Central memory CD4-positive, alpha-beta T cell (primary cell): ENCODE results near the gene IFI6.
"Not testable (repeated sequence)": the region's sequence is repeated elsewhere in the genome, so short reads cannot be mapped to it uniquely, and the experiment has no call there.

Experiments
- DNase-seq: peaks from one replicate; pipeline ENCODE4 v3.0.0; 2022

IFI6 gene

DNA sequence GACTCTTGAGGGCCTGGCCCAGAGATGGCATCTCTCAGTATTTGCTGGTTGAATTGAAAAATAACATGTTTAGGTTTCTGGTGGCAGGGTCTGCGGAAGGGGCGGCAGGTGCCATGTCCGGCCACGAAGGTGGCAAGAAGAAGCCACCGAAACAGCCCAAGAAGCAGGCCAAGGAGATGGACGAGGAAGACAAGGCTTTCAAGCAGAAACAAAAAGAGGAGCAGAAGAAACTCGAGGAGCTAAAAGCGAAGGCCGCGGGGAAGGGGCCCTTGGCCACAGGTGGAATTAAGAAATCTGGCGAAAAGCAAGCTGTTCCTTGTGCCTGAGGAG, 22.7 kb downstream of the IFI6 start:
- DNase-seq = no peak

DNA sequence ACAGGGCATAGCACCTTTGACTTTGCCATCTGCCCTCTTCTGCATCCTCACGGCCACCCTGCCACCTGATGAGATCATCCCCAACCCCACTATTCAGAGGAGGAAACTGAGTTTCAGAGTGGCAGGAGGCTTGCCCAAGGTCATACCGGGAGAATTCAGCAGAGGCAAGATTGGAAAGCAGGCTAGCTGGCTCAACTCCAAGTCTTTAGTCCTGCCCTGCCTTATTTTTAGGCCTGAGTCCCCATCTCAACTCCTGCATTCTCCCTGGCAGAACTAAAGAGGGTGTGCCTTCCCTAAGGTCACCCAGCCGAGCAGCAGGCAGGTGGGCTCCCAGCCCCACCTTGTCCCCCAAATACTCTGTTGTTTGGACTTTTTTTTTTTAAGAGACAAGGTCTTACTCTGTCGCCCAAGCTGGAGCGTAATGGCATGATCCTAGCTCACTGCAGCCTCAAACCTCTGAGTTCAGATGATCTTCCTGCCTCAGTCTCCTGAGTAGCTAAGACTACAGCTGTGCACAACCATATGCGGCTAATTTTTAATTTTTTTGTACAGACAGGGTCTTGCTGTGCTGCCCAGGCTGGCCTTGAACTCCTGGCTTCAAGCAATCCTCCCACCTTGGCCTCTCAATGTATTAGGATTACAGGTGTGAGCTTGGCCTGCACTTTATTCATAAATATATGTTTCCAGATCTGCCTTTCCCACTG, 23.2 kb downstream of the IFI6 start:
- DNase-seq = no peak

DNA sequence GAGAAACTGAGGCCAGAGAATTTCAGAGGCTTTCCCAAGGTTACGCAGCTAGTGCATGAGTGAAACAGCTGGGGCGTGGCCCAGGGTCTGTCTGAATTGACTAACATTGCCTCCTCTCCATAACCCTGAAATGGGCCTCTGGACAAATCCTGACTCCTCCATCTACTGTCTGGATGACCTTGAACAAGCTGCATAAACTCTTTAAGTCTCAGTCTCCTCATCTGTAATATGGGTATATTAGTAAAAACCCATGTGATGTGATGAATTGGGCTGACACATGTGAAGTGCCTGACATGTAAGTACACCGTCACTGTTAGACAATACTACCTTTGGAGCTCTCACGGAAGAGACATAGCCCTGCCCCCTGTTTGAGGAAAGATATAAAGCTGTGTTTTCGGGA, 24.7 kb downstream of the IFI6 start:
- DNase-seq = no peak

DNA sequence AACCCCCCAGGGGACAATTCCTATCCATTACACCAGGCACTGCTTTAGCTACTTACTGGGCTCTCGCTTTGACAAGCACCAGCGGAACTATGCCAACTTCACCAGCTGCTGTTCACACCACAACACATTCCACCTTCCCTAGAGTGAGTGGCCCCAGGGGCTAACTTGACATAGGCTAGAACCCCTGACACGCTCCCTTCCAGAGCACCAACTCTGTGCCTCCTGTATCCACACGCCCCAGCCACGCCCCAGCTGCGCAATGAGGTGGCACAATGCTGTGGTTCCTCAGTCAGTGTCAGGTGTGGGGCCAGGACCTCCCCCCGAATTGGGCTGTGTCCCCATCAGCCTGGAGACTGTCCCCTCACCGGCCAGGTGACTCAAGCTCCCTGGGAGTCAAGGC, 25.3 kb downstream of the IFI6 start:
- no peak for DNase-seq

DNA sequence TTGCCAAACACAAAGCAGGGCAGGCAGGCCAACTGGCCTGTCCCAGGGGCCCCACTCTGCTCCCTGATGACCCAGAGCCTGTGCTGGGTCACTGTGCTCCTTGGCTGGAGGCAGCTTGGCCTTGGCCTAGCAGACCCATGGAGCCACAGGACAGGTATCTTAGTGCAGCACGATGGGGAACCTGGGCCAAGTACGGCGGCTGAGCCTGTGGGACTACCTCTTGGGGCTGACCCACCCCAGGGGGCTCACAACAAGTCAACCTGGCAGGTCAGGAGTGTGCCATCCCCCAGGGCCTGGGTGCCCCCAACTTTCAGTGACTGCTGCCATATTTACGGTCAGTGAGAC, 26.9 kb downstream of the IFI6 start:
- DNase-seq = no peak

DNA sequence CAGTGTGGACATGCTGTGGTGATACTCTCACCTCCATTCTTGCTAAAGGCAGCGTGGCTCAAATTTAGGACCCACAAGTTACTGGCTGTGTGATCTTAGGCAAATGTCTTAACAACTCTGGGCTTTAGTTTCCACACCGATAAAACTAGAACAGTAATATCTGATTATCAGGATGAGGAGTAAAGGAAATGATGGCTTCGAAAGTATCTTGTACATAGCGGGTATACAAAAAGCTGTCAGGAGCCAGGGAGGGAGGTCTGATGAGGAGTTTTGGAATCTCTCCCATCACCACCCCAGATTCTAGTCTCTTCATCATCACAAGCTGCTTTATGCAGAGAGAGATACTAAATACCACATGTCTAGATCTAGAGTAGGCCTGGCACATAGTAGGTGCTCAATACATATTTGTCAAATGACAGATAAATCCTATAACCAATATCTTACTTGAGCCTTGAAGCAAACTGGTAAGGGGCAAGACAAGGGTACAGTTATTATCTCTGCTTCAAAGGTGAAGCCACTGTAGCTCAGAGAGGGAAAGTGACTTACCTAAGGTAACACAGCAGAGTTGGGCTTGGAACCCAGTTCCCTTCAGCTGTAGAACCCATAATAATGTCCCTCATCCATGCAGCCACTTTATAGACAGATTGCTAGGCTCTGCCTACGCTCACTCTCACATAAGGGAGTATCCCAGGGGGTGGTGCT, 27.5 kb downstream of the IFI6 start:
- DNase-seq = no peak

DNA sequence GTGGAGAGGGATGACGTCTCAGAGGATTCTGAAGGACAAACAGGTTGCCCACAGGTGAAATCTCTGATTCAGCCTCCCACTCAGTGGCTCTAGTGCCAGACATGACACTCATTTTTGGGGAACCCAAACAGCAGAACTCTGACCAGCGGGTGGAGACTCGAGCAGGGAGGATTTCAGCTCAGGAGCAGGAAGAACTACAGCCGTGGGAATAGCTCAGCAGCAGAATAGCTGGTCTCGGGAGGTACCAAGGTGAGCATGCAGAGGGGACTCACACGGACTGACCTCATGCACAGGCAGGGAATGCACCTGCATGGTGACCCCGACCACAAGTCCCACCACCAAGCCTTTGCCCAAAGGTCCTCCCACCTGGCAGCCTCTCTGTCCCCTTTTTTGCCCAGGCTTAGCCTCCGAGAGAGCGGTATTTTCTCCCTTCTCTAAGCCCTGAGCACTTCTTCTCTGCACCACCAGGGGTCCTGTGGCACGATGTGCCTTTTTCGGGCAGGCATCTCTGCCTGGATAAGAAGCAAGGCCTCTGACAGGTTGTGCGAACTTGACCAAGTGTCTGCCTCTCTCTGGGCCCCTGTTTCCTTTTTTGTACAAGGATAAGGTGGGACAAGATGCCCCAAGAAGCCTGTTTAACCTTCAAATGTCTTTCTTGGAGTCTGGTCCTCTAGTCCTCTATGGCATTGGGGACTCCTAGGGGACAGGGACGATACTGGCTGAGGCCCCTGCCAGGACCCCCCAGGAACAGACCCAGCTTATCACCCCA, 28.2 kb downstream of the IFI6 start:
- peak; percentile 66 for DNase-seq

DNA sequence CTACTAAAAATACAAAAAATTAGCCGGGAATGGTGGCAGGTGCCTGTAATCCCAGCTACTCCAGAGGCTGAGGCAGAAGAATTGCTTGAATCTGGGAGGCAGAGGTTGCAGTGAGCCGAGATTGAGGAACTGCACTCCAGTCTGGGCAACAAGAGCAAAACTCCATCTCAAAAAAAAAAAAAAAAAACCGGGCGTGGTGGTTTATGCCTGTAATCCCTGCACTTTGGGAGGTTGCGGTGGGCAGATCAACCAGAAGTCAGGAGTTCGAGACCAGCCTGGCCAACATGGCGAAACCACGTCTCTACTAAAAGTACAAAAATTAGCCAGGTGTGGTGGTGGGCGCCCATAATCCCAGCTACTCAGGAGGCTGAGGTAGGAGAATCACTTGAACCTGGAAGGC, 31.5 kb downstream of the IFI6 start:
- DNase-seq = not testable (repeated sequence)

DNA sequence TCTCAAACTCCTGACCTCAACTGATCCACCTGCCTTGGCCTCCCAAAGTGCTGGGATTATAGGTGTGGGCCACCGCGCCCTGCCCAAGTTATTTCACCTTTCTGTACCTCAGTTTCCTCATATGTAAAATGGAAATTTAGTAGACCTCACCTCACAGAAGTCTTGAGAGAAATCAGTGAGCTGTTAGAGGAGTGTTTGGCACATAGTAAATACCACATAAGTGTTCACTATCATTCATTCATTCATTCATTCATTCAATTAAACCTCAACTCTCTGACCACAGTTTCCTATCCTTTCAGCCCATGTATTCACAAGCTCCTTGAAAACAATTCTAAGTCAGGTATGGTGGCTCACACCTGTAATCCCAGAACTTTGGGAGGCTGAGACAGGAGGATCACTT, 33.2 kb downstream of the IFI6 start:
- no peak for DNase-seq

DNA sequence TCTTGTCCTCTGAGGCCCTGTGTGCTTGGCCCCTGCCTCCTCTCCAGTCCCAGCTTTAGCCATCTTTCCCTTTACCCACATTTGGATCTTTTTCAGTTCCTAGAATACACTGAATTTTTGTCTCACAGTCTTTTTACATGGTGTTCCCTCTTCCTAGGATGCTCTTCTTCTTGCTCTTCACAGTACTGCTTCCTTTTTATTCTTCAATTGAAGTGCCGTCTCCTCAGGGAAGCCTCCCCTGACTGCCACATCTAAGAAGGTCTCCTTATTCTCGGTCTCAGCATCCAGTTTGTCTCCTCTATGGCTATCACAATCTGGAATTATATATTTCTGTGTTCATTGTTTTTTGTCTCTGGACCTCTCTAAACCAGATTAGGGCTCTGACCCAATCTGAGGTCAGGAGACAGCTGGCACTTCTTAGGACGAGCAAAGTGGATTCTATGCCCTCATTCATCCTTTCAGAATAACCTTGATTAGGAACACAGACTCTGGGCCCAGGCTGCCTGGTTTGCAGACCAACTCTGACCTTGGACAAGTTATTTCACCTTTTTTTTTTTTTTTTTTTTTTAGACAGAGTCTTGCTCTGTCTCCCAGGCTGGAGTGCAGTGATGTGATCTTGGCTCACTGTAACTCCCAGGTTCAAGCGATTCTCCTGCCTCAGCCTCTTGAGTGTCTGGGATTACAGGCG, 33.8 kb downstream of the IFI6 start:
- no peak for DNase-seq

DNA sequence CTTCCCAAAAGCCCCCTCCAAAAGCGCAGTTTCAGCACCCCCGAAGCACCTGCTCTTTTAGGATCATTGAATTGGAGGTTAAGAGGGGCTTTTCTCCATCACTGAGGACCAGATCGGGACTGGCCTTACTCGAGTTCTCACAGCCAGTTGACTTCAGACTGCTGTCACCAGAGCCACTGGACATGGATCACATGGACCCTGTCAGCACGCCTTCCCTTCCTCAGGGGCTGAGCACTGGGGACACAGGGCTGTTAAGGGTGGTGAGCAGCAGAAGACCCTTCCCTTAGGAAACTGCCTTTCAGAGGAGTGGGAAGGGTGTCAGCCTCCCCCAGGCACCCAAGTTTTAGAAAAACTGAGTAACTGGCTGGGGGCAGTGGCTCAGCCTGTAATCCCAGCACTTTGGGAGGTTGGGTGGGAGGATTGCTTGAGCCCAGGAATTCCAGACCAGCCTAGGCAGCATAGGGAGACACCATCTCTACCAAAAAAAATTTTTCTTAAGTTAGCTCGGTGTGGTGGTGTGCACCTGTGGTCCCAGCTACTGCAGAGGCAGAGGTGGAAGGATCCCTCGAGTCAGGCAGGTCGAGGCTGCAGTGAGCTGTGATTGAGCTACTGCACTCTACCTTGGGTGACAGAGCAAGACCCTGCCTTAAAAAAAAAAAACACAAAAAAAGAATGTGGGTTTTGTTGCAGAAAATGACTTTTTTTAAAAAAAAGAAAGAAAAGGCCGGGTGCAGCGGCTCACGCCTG, 36.4 kb downstream of the IFI6 start:
- no peak for DNase-seq

DNA sequence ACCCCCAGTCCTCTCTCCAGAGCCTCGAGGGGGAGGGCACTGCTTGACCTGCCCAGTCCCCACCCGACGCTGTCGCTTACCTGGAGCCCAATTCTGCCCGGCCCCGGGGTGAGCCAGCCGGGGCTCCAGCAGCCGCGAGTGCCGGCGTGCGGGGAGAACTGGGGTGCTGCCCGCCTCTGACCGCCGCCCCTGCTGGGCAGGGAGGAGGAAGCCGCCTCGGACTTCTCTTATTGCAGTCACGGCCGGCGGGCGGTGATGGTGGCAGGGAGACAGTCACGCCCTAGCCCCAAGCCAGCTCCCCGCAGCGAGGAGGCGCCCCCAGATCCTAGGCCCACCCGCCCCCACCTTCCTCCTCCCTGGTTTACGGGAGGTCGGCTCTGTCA, 37.0 kb downstream of the IFI6 start, which contains the start of gene FGR:
FGR (minus strand) TSS at position 201 of the 383 bp plus-strand sequence. CDS start 11,269 bp downstream, outside the sequence.
- no peak for DNase-seq

DNA sequence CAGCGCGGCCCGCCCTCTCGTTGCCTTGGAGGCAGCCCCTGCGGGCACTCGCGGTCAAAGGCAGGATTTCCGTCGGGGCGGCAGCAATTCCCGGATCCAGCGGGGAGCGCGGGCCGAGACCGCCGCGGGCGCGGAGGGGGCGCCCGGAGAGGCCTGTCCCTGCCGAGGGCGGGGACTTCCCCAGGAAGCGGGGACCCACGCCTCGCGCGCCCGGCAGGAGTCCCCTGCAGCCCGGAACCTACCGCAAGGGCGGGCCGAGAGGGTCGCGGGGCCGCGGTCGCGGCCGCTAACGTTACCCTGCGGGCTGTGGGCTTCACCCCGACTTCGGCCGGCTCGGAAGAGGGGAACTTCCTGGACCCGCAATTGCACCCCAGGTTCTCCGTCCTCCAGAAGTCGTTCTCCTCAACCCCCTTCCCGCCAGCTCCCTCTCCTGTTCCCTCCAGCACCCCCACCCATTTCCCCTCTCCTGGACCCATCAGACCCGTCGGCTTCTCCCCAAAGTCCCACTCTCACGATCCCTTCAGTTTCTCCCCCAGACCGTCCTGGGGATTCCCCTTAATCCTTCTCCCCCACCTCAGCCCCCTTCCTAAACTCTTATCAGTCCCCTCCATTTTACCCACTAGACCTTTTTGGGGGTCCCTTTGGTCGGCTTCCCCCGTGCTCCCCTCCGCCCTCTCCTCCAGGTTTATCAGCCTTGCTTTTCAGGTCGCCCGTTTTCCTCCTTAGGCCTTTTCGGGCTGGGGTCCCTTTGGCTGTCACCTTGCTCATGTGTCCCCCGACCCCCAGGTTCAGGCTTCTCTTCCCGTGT, 37.6 kb downstream of the IFI6 start:
- peak; percentile 52 for DNase-seq

DNA sequence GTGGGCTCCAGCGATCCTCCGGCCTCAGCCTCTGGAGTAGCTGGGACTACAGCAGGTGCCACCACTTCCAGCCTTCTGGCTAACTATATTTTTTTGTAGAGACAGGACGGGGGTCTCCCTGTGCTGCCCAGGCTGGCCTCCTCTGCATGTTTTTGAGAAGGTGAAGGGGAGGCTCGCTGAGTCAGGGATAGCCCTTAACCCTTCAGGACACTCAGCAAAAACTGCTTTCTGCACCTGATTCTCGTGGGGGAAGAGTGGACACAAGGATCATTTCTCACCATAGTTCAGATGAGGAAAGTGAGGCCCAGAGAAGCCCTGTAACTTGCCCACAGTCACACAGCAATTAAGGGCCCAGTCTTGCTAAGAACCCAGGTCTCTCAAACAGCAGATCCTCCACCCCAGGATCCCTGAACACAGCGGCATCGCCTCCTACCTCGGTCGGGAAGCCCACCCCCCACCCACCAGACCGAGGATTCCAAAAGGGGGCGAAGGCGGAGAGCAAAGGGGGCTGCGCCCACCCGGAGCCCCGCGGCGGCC, 38.3 kb downstream of the IFI6 start:
- DNase-seq = no peak

DNA sequence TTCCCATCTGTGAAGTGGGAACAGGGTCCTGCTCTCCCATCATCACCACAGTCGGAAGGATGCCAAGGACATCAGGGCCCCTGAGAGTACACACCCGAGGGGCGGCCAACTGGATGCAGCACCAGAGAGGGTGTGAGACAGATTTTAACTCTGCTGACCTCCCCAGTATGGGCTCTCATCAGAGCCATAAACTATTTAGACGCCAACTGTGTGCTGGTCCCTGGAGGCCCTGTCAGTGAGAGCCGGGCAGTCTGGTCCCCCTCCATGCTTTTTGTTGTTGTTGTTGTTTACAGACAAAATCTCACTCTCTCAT, 38.7 kb downstream of the IFI6 start:
- no peak for DNase-seq

DNA sequence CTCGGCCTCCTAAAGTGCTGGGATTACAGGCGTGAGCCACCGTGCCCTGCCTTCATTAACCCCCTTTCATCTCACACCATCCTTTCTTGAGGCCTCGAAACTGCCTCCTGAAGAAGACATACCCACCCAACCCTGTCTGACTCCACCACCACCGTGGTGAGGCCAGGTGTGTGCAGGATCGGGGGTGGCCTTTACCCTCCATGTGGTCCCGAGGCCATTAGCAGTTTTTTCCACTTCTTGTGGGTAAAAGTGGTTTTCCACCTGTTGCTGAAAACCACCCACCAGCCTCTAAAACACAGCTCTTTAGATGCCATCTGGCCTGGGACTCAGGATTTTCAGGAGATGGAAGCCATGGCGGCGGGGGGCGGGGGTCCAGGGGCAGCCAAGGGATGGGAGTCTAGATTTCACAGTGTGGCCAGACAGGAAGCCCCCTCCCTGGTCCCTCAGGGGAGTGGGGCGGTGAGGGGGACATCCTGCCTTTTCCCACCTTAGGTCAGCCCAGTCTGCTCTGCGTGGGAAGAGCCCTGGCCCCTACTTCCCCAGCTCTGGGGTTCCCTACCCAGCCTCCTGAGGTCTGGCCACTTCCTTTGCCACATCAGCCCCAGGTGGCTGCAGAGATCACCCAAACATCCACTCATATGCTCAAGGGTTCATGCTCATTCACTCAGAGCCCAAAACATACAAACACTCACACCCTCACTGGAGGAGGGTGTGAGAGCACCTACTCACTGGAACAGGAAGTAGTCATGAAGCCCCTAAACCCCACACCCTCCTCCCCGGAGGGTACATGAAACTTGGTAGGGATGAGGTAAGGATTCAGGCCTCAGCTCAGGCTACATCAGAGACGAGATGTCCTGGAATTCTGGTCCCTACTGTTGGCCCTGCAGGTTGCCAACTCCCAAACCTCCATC, 39.4 kb downstream of the IFI6 start:
- DNase-seq = peak; percentile 8

DNA sequence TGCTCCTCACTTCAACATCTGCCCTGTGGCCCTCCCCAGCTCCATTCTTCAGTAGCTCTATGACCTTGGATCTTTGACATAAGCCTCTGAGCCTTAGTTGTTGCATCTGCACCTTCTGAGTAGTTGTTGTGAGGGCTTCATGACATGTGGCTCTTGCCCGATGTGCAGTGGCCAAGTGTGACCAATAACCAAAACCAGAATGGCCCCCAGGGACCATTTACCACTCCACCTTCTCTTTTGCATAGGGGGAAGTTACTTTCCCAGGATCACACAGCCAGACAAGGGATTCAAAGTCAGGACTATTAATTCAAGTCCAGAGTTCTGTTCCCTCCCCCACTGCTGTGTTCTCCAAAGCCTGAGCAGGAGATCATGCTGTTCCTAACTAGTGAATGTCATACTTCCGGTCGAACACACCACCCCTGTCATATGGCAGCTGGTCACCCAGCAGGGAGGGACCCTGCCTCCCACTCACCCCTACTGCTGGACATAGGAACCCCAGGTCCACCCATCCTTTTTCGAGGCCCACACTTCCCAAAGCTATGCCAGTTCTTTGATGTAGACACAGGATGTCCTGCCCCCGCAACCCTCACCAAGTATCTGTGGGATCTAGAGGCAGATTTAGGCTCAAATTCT, 41.0 kb downstream of the IFI6 start:
- no peak for DNase-seq

DNA sequence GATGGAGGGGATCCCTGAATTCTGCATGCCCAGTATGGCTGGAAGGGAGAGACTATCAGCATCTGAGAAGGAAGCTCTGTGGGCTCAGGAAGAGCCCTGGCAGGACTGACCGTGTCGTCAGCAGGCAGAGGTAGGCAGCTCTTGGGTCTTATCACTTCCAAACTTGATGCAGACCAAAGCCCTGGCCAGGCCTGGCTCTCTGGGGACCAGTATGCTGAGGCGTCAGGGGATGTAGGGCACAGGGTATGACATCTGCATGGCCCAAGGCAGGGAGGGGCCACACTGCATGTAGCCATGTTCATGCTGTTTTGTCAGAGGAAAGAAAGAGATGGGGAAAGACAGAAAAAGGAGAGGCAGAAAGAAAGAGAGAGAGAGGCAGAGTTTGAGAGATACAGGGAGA, 43.3 kb downstream of the IFI6 start:
- no peak for DNase-seq

DNA sequence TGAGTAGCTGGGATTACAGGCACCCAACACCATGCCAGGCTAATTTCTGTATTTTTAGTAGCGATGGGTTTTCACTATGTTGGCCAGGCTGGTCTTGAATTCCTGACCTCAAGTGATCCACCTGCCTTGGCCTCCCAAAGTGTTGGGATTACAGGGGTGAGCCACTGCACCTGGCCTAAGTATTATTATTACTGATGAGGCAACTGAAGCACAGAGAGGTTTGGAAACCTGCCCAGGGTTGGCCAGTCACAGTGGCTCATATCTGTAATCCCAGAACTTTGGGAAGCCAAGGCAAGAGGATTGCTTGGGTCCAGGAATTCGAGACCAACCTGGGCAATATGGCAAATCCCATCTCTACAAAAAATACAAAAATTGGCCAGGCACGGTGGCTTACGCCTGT, 44.3 kb downstream of the IFI6 start:
- not testable (repeated sequence) for DNase-seq

DNA sequence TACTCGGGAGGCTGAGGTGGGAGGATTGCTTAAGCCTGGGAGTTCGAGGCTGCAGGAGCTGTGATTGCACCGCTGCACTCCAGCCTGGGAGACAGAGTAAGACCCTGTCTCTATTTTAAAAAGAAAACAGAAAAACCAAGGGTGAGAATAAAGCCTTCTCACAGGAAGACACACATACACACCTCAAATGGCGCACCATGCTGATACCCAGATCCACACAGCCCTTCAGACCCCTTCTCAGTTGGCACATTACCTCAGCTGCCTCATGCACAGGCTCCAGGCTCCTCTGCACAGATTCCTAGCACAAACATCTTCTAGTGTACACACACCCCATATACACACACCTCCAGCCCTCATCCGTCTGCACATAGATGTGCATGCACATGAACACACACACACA, 44.9 kb downstream of the IFI6 start:
- no peak for DNase-seq
